ENCODE data around the gene PAXX.

The PAXX gene

GRCh38 chr9:136991993-136992818 lies at the start of gene PAXX:
Gene PAXX (plus strand): TSS chr9:136992422. CDS start chr9:136992444, 22 bp downstream.
- DNase-seq (ENCODE audit: insufficient read length, low spot score) (peak; percentile 99), FAIRE-seq (no peak)
- no peak for TF ChIP-seq CTCF (IDR thresholded peaks at IDR 0.05; ENCODE audit: insufficient read depth, missing control alignments)

GRCh38 chr9:136942881-136943230 lies 49.4 kb upstream of the PAXX start:
- DNase-seq (ENCODE audit: insufficient read length, low spot score) (no peak), FAIRE-seq (no peak)
- TF ChIP-seq CTCF (IDR thresholded peaks at IDR 0.05; ENCODE audit: insufficient read depth, missing control alignments): no peak

- FAIRE-seq (no peak), DNase-seq (ENCODE audit: insufficient read length, low spot score) (no peak)
- TF ChIP-seq CTCF (IDR thresholded peaks at IDR 0.05; ENCODE audit: insufficient read depth, missing control alignments): no peak
These were observed 48.7 kb upstream of the PAXX start for GRCh38 chr9:136943291-136944211.

GRCh38 chr9:136944212-136944518 lies 48.1 kb upstream of the PAXX start:
- no peak for TF ChIP-seq CTCF (IDR thresholded peaks at IDR 0.05; ENCODE audit: insufficient read depth, missing control alignments)
- no peak for DNase-seq (ENCODE audit: insufficient read length, low spot score)
- no peak for FAIRE-seq

GRCh38 chr9:136944519-136945332 lies 47.5 kb upstream of the PAXX start, which contains the start of the genes C8G and FBXW5:
Gene C8G (plus strand): TSS chr9:136945243. CDS start chr9:136945321, 78 bp downstream.
Gene FBXW5 (minus strand): TSS chr9:136944738. CDS start chr9:136944083, 655 bp downstream.
- DNase-seq (ENCODE audit: insufficient read length, low spot score): peak; percentile 98
- no peak for FAIRE-seq
- peak; percentile 75 for TF ChIP-seq CTCF (IDR thresholded peaks at IDR 0.05; ENCODE audit: insufficient read depth, missing control alignments)

- no peak for FAIRE-seq
- no peak for TF ChIP-seq CTCF (IDR thresholded peaks at IDR 0.05; ENCODE audit: insufficient read depth, missing control alignments)
- DNase-seq (ENCODE audit: insufficient read length, low spot score): no peak
These were observed 46.6 kb upstream of the PAXX start for GRCh38 chr9:136945333-136946227.
